Neuronal stem cell (in vitro differentiated cells): ENCODE data around the gene MAPK8IP2.

ENCODE experiments used
- DNase-seq: peaks from one replicate; pipeline ENCODE4 v3.0.0-alpha.2; 2013; ENCODE audit warnings: low spot score
- H2AFZ ChIP-seq: one replicate; pipeline ENCODE4 v1.6.1; 2013; ENCODE audit warnings: mild to moderate bottlenecking, low read length, inconsistent platforms
- H2AK5ac ChIP-seq: 2 replicates; pipeline ENCODE4 v1.6.1; 2013; ENCODE audit warnings: low read depth, mild to moderate bottlenecking, inconsistent platforms, low read length, moderate library complexity, mixed read lengths
- H2BK120ac ChIP-seq: 2 replicates; pipeline ENCODE4 v1.6.1; 2013; ENCODE audit warnings: low read depth, mild to moderate bottlenecking, inconsistent platforms, low read length, moderate library complexity, mixed read lengths
- H2BK12ac ChIP-seq: one replicate; pipeline ENCODE4 v1.6.1; 2013; ENCODE audit warnings: low read length, inconsistent platforms
- H2BK15ac ChIP-seq: 2 replicates; pipeline ENCODE4 v1.6.1; 2013; ENCODE audit warnings: mild to moderate bottlenecking, low read length, inconsistent platforms, mixed read lengths
- H2BK5ac ChIP-seq: one replicate; pipeline ENCODE4 v1.6.1; 2013; ENCODE audit warnings: inconsistent platforms, mild to moderate bottlenecking, low read length, moderate library complexity
- H3K14ac ChIP-seq: one replicate; pipeline ENCODE4 v1.6.1; 2013; ENCODE audit warnings: low read length, inconsistent platforms
- H3K18ac ChIP-seq: 2 replicates; pipeline ENCODE4 v1.6.1; 2013; ENCODE audit warnings: low read length, inconsistent platforms
- H3K23ac ChIP-seq: 2 replicates; pipeline ENCODE4 v1.6.1; 2013; ENCODE audit warnings: low read depth, mild to moderate bottlenecking, mixed read lengths, low read length, inconsistent platforms; ENCODE audit not compliant: poor library complexity
- H3K27ac ChIP-seq: replicated peaks from 3 replicates; pipeline ENCODE4 v1.5.1; 2013; ENCODE audit warnings: low read length, inconsistent platforms
- H3K27me3 ChIP-seq, 3 experiments: 2 replicates each; pipeline ENCODE4 v1.6.1; 2013; ENCODE audit warnings: low read length in 3 of 3, mild to moderate bottlenecking in 2 of 3, inconsistent platforms in 1 of 3, low read depth in 1 of 3, mixed read lengths in 1 of 3, moderate library complexity in 1 of 3; ENCODE audit not compliant: control insufficient read depth in 3 of 3, insufficient read depth in 3 of 3
- H3K36me3 ChIP-seq, 2 donors: replicated peaks in 1 of 2; 2 replicates each; pipeline ENCODE4 v1.6.1; 2013; ENCODE audit warnings: low read length in 2 of 2; ENCODE audit not compliant: control insufficient read depth in 2 of 2, insufficient read depth in 2 of 2
- H3K4ac ChIP-seq: 2 replicates; pipeline ENCODE4 v1.6.1; 2013; ENCODE audit warnings: inconsistent platforms, mild to moderate bottlenecking, low read length, moderate library complexity
- H3K4me1 ChIP-seq, 2 donors: 1 replicate in 1 of 2; 2 replicates in 1 of 2; pipeline ENCODE4 v1.6.1; 2013; ENCODE audit warnings: low read length in 2 of 2, low read depth in 1 of 2; ENCODE audit not compliant: control insufficient read depth in 2 of 2, insufficient read depth in 1 of 2
- H3K4me2 ChIP-seq: one replicate; pipeline ENCODE4 v1.6.1; 2013; ENCODE audit warnings: mild to moderate bottlenecking, low read length, inconsistent platforms; ENCODE audit not compliant: insufficient read depth, poor library complexity, severe bottlenecking
- H3K4me3 ChIP-seq, 2 donors: 2 replicates each; pipeline ENCODE4 v1.5.1; 2013; ENCODE audit warnings: low read length in 2 of 2, mild to moderate bottlenecking in 2 of 2, inconsistent platforms in 1 of 2, moderate library complexity in 1 of 2
- H3K79me1 ChIP-seq: one replicate; pipeline ENCODE4 v1.6.1; 2013; ENCODE audit warnings: low read depth, mild to moderate bottlenecking, inconsistent platforms, low read length, moderate library complexity
- H3K9ac ChIP-seq: one replicate; pipeline ENCODE4 v1.6.1; 2013; ENCODE audit warnings: mild to moderate bottlenecking, low read depth, low read length, inconsistent platforms; ENCODE audit not compliant: poor library complexity
- H3K9me3 ChIP-seq, 2 donors: replicated peaks in 1 of 2; 2 replicates each; pipeline versions ENCODE3 to v1.6.1; 2013; ENCODE audit warnings: low read length in 2 of 2, mild to moderate bottlenecking in 2 of 2, inconsistent platforms in 1 of 2, low read depth in 1 of 2, mixed read lengths in 1 of 2, moderate library complexity in 1 of 2; ENCODE audit not compliant: control insufficient read depth in 2 of 2, insufficient read depth in 1 of 2
- H4K8ac ChIP-seq: one replicate; pipeline ENCODE4 v1.6.1; 2013; ENCODE audit warnings: low read depth, mild to moderate bottlenecking, inconsistent platforms, low read length, moderate library complexity
- H4K91ac ChIP-seq: one replicate; pipeline ENCODE4 v1.6.1; 2013; ENCODE audit warnings: low read length, low read depth, mild to moderate bottlenecking, inconsistent platforms; ENCODE audit not compliant: poor library complexity
- WGBS, 2 donors: extraction: QIAGEN DNeasy Blood & Tissue Kit; methylation state at CpG; one replicate each; pipeline ENCODE4 v1.1.7; 2013; ENCODE audit warnings: missing lambda C conversion rate in 2 of 2, mixed read lengths in 1 of 2; ENCODE audit not compliant: insufficient read length in 2 of 2, insufficient replicate concordance in 1 of 2; ENCODE audit errors: extremely low coverage in 2 of 2; 5-methylcytosine and 5-hydroxymethylcytosine counted together

MAPK8IP2 gene

DNA sequence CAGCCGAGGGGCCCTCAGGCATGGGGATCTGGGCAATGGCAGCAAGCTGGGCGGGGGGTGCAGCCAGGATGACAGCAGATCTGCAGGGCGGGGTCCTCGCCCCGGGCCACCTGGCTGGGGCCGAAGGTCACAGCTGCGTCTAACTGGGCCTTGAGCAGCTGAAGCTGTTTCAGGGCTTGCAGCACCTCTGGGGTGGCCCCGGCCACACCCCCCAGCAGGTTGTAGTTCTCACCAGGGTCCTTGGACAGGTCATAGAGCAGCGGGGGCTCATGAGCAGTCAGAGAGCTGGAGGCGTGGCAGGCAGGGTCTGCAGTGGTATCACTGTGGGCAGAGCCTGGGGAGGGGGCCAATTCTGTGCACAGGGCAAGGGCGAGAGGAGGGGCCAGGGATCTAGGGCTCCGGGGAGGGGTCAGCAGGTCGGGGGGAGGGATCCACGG lies 24.6 kb downstream of the MAPK8IP2 start:
- WGBS, 2 donors = no CpG with 5 or more reads among the region's 14 CpGs
- H2BK12ac ChIP-seq = no peak overlapping the region
- no peak overlapping the region for H3K4me3 ChIP-seq
- no peak overlapping the region for H3K14ac ChIP-seq
- H3K9me3 ChIP-seq = no peaks in the 10 kb centered on the region
- no peak overlapping the region for H2AFZ ChIP-seq
- no peak overlapping the region for H3K18ac ChIP-seq
- H3K4me2 ChIP-seq = no peak overlapping the region
- no peak overlapping the region for H4K91ac ChIP-seq
- H3K9ac ChIP-seq = no peak overlapping the region
- peaks cover 30 to 35% of the 10 kb centered on the region in 2 donors for H3K4me1 ChIP-seq
- H2AK5ac ChIP-seq = no peak overlapping the region
- peaks cover 2% of the 10 kb centered on the region for H3K79me1 ChIP-seq
- no peak overlapping the region for H2BK15ac ChIP-seq
- peaks cover 0 to 8% (median 0%) of the 10 kb centered on the region in 3 experiments for H3K27me3 ChIP-seq
- H3K36me3 ChIP-seq = no peaks in the 10 kb centered on the region
- H2BK5ac ChIP-seq = no peak overlapping the region
- H3K27ac ChIP-seq = no peak overlapping the region
- no peak overlapping the region for H3K4ac ChIP-seq
- no peak overlapping the region for H2BK120ac ChIP-seq
- no peak for DNase-seq
- H4K8ac ChIP-seq = no peak overlapping the region
- H3K23ac ChIP-seq = no peak overlapping the region

DNA sequence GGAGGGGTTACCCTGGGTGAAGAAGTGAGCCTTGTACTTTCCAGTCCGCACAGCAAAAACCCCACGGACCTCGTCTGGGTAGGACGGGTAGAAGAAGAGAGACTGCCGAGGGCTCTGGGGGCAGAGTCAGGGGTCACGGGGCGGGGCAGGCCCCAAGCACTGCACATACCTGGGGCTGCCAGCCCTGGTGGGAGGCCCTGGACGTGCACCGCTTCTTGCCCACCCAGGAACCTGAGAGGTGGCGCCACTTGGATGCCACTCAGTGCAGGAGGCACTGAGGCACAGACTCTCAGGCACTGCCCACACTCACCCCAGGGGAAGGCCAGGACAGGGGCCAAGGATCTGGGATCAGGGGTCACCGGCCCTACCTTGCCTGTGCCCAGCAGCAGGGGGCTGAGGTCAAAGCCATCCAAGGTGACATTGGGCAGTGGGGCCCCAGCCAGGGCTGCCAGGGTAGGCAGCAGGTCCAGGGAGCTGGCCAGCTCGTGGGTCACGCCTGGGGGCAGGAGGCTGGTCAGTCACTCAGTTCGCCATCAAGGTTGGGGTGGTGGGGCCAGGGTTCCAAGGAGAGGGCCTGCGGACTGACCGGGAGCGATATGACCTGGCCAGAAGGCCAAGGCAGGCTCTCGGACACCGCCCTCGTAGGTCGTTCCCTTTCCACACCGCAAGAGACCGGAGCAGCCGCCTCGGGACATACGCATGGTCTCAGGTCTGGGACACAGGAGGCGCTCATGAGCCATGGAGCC lies 25.1 kb downstream of the MAPK8IP2 start:
- H3K36me3 ChIP-seq = no peaks in the 10 kb centered on the region
- no peak overlapping the region for H2BK12ac ChIP-seq
- H4K8ac ChIP-seq = no peak overlapping the region
- H3K27me3 ChIP-seq = peaks cover 0 to 8% (median 0%) of the 10 kb centered on the region in 3 experiments
- H3K9me3 ChIP-seq = no peaks in the 10 kb centered on the region
- no peak overlapping the region for H3K9ac ChIP-seq
- H2BK15ac ChIP-seq = no peak overlapping the region
- H3K27ac ChIP-seq = no peak overlapping the region
- H2AFZ ChIP-seq = no peak overlapping the region
- H3K23ac ChIP-seq = peak overlapping the region; percentile 20
- peaks cover 29 to 31% of the 10 kb centered on the region in 2 donors for H3K4me1 ChIP-seq
- no CpG with 5 or more reads among the region's 27 CpGs for WGBS, 2 donors
- H3K18ac ChIP-seq = no peak overlapping the region
- peaks cover 2% of the 10 kb centered on the region for H3K79me1 ChIP-seq
- H2BK120ac ChIP-seq = no peak overlapping the region
- no peak overlapping the region for H3K4me3 ChIP-seq
- no peak for DNase-seq
- no peak overlapping the region for H3K4ac ChIP-seq
- no peak overlapping the region for H2BK5ac ChIP-seq
- H3K4me2 ChIP-seq = no peak overlapping the region
- no peak overlapping the region for H3K14ac ChIP-seq
- peak overlapping the region; percentile 88 for H2AK5ac ChIP-seq
- H4K91ac ChIP-seq = no peak overlapping the region

DNA sequence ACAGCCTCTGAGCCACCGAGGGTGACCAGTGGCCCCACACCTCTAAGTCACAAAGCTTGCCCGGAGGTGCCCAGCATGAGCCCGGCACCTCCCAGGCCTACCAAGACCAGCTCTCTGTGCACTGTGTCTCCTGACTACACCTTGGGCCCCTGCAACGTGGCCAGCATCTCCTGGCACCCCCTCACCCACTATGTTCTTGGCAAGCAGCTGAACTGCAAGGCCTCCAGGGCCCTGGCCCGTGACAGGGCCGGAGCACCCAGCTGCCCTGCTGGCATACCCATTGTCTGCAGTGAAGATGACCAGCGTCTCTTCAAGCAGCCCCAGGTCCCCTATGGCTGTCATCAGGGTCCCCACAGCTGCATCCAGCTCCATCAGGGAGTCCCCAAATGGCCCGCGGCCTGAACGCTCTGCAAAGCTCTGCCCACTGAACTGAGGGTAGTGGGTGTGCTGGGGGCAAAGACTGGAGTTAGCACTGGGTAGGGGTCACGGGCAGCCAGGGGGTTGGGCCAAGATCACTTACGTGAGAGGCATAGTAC lies 25.8 kb downstream of the MAPK8IP2 start:
- peaks cover 24 to 27% of the 10 kb centered on the region in 2 donors for H3K4me1 ChIP-seq
- DNase-seq = no peak

More for the DNA sequence above, 25.8 kb downstream of the MAPK8IP2 start:
- Histone ChIP-seq H3K4me3 (peak overlapping the region in 1 of 2 donors; percentile 47), H3K79me1 (peaks cover 2% of the 10 kb centered on the region), H2AFZ (no peak overlapping the region), H2BK15ac (no peak overlapping the region), H4K91ac (no peak overlapping the region), H3K9ac (no peak overlapping the region), H3K36me3 (no peaks in the 10 kb centered on the region), H3K14ac (no peak overlapping the region), H3K18ac (peak overlapping the region; percentile 48), H3K4ac (no peak overlapping the region), H2BK120ac (no peak overlapping the region), H3K23ac (peak overlapping the region; percentile 43), H2BK12ac (no peak overlapping the region), H3K27me3 (peaks cover 0 to 6% (median 0%) of the 10 kb centered on the region in 3 experiments), H2AK5ac (peak overlapping the region; percentile 88), H3K27ac (no peak overlapping the region), H4K8ac (no peak overlapping the region), H3K9me3 (no peaks in the 10 kb centered on the region), H2BK5ac (no peak overlapping the region), H3K4me2 (no peak overlapping the region)
- no CpG with 5 or more reads among the region's 12 CpGs for WGBS, 2 donors
